Uterus (tissue), 2 donors: ENCODE results near the gene IL1RAPL2.

Experiments
- POLR2A ChIP-seq, 2 donors: fragments of 450-650 bp; IDR thresholded peaks; one replicate each; pipeline ENCODE4 v1.6.1; 2016; ENCODE audit warnings: antibody characterized with exemption in 2 of 2, mild to moderate bottlenecking in 1 of 2, moderate library complexity in 1 of 2
- TF ChIP-seq, protein P1 (sequence below), 4 experiments: fragments of 200-600 bp in 2 of 4; fragments of 450-650 bp in 2 of 4; sonication (generic) in 2 of 4; IDR thresholded peaks; one replicate each; pipeline ENCODE4 v1.5.1; 2016 to 2019; ENCODE audit warnings: antibody characterized with exemption in 4 of 4, mild to moderate bottlenecking in 2 of 4, moderate library complexity in 1 of 4

DNA sequence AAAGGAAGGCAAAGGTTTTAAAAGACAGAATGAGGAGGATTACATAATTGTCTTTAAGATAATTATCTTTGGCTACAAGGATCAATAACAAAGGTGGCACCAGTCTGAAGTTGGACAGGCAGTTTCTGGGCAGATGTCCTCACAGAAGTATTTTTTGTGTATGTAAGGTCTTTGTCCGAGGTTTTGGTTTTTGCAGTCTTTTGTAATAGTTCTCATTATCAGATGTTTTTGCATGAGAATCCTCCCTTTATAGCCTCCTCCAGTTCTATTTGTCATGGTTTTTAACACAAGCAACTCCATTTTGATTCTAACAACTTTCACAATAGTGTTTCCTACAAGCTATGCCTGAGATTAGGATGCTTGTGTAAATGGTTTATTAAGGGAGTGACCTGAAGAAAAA lies 286.2 kb downstream of the IL1RAPL2 start:
- TF ChIP-seq, protein P1, sequence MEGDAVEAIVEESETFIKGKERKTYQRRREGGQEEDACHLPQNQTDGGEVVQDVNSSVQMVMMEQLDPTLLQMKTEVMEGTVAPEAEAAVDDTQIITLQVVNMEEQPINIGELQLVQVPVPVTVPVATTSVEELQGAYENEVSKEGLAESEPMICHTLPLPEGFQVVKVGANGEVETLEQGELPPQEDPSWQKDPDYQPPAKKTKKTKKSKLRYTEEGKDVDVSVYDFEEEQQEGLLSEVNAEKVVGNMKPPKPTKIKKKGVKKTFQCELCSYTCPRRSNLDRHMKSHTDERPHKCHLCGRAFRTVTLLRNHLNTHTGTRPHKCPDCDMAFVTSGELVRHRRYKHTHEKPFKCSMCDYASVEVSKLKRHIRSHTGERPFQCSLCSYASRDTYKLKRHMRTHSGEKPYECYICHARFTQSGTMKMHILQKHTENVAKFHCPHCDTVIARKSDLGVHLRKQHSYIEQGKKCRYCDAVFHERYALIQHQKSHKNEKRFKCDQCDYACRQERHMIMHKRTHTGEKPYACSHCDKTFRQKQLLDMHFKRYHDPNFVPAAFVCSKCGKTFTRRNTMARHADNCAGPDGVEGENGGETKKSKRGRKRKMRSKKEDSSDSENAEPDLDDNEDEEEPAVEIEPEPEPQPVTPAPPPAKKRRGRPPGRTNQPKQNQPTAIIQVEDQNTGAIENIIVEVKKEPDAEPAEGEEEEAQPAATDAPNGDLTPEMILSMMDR (IDR thresholded peaks at IDR 0.05): no peak
- TF ChIP-seq POLR2A (IDR thresholded peaks at IDR 0.05): no peak
